Mammary epithelial cell (primary cell): ENCODE results near the gene NCKAP1.

Source experiments
- EZH2 ChIP-seq: IDR thresholded peaks from 2 replicates; pipeline ENCODE4 v1.6.1; 2012; ENCODE audit warnings: low read length, inconsistent platforms, borderline replicate concordance
- TF ChIP-seq, protein P1 (sequence below), 2 donors: IDR thresholded peaks in 1 of 2; conservative IDR thresholded peaks in 1 of 2; 2 replicates each; pipeline ENCODE4 v1.5.1; 2011 to 2012; ENCODE audit warnings: inconsistent platforms in 2 of 2, low read length in 2 of 2, mild to moderate bottlenecking in 2 of 2, control low read depth in 1 of 2, low read depth in 1 of 2; ENCODE audit not compliant: insufficient read depth in 1 of 2; ENCODE audit errors: extremely low read depth in 1 of 2

DNA sequence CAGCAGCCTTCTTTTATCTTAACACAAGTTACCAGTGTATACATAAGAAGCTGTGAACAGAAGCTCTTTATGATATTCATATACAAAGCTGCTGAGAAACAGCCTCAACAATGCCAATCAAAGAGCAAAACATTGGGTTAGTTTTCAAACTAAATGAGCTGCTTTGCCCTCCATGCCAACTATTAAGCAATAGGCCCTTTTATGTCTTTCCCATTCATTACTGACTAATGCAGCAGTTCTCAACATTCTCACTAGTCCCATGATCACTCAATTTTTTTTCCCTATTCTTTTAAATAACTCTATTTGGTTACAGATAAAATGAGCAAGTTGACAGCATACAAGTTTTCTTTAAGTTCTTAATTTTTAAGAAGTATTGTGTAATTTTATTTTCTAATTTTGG lies 114.0 kb downstream of the NCKAP1 start:
- TF ChIP-seq, protein P1, sequence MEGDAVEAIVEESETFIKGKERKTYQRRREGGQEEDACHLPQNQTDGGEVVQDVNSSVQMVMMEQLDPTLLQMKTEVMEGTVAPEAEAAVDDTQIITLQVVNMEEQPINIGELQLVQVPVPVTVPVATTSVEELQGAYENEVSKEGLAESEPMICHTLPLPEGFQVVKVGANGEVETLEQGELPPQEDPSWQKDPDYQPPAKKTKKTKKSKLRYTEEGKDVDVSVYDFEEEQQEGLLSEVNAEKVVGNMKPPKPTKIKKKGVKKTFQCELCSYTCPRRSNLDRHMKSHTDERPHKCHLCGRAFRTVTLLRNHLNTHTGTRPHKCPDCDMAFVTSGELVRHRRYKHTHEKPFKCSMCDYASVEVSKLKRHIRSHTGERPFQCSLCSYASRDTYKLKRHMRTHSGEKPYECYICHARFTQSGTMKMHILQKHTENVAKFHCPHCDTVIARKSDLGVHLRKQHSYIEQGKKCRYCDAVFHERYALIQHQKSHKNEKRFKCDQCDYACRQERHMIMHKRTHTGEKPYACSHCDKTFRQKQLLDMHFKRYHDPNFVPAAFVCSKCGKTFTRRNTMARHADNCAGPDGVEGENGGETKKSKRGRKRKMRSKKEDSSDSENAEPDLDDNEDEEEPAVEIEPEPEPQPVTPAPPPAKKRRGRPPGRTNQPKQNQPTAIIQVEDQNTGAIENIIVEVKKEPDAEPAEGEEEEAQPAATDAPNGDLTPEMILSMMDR (conservative IDR thresholded peaks at IDR 0.05 in 1 of 2, IDR thresholded peaks at IDR 0.05 in 1 of 2; ENCODE audit: extremely low read depth in 1 of 2, insufficient read depth in 1 of 2, low read depth in 1 of 2, low read length in 2 of 2): no peak
- no peak for TF ChIP-seq EZH2
